GM21737 (cell line): ENCODE data around the gene PTPDC1.

Experiments used
- ATAC-seq: cut with Tn5 transposase; IDR thresholded peaks from one replicate; pipeline ENCODE4 v1.9.1; 2021; ENCODE audit warnings: mild to moderate bottlenecking, moderate library complexity; ENCODE audit not compliant: unreplicated experiment

PTPDC1 gene, protein sequence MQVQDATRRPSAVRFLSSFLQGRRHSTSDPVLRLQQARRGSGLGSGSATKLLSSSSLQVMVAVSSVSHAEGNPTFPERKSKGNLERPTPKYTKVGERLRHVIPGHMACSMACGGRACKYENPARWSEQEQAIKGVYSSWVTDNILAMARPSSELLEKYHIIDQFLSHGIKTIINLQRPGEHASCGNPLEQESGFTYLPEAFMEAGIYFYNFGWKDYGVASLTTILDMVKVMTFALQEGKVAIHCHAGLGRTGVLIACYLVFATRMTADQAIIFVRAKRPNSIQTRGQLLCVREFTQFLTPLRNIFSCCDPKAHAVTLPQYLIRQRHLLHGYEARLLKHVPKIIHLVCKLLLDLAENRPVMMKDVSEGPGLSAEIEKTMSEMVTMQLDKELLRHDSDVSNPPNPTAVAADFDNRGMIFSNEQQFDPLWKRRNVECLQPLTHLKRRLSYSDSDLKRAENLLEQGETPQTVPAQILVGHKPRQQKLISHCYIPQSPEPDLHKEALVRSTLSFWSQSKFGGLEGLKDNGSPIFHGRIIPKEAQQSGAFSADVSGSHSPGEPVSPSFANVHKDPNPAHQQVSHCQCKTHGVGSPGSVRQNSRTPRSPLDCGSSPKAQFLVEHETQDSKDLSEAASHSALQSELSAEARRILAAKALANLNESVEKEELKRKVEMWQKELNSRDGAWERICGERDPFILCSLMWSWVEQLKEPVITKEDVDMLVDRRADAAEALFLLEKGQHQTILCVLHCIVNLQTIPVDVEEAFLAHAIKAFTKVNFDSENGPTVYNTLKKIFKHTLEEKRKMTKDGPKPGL

GRCh38 chr9:94084314-94084713 is at the start of gene PTPDC1:
Gene PTPDC1, plus strand, starts transcription at chr9:94084464. Its CDS starts 67 bp downstream, at chr9:94084531.
- no peak for ATAC-seq

GRCh38 chr9:94034511-94034910 is 49.8 kb upstream of the PTPDC1 start:
- ATAC-seq: no peak

DNA sequence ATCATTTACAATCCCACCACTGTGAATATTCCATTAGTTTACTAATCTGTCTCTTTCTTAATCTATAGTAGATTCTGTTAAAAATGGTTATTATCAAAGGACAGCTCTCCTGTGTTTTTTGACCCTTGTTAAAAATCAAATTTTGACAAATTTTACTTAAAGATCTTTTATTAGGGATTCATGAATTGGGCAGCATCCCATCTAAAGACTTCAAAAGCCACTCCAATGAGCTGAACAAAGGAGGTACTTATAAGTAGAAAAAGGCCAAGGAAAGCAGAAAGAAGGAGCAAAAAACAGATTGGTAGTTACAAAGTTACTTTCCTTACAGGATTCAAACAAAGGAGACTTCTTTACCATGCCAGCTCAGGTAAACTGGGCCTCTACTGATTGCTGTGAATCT is 44.5 kb upstream of the PTPDC1 start:
- ATAC-seq: no peak

DNA sequence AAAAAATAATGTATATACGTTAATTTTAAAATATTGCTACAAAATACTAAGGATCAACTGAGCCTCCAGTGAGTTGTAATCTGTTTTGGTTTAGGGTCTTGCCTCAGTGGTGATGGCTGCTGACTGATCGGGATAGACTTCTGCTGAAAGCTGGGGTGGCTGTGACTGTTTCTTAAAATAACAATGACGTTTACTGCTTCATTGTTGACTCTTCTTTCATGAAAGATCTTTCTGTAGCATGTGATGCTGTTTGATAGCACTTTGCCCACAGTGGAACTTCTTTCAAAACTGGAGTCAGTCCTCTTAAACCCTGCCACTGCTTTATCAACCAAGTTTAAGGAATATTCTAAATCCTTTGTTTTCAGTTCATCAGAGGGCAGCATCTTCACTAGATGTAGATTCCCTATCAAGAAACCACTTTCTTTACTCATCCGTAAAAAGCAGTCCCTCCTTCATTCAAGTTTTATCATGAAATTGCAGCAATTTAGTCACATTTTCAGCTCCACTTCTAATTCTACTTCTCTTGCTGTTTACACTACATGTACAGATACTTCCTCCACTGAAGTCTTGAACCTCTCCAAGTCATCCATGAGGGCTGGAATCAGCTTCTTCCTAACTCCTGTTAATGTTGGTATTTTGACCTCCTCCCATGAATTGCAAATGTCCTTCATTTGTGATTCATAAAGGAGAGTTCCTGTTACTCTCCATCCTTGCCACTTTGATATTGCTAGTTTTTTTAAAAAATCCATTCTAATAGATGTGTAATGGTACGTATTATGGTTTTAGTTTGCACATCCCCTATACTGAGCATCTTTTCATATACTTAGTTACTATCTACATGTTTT is 41.5 kb upstream of the PTPDC1 start:
- ATAC-seq: no peak

- ATAC-seq: no peak
These were observed 29.5 kb upstream of the PTPDC1 start for GRCh38 chr9:94054716-94055115.

GRCh38 chr9:94056442-94056974 is 27.8 kb upstream of the PTPDC1 start:
- ATAC-seq: no peak

DNA sequence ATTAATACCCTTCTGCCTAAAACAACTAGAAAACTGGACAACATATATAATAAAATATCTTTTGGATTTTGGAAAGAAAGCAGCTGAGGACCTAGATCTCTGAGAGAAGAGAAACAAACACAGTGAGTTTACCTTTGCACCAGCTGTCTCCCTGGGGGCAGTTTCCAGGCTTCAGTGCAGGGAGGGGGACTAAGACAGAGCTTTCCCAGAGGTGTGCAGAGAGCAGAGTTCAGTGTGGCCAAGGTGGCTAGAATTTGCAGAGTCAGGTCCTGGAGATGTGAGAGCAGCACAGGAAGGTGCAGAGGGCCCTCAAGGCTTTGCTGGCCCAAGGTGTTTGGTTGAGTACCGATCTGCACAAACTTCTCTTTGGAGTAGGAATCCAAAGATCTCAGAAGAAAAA is 26.3 kb upstream of the PTPDC1 start:
- no peak for ATAC-seq

DNA sequence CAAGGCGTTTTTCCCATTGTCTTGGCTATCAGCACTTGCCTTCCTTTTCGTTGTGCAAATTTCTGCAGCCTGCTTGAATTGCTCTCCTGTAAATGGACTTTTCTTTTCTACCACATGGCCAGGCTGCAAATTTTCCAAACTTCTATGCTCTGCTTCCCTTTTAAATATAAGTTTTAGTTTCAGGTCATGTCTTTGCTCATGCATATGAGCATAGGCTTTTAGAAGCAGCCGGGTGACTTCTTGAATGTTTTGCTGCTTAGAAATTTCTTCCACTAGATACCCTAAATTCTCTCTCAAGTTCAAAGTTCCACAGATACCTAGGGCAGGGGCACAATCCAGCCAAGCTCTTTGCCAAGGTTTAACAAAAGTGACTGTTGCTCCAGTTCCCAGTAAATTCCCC is 22.4 kb upstream of the PTPDC1 start:
- no peak for ATAC-seq

GRCh38 chr9:94065535-94065961 is 18.7 kb upstream of the PTPDC1 start:
- no peak for ATAC-seq

GRCh38 chr9:94068257-94068656 is 16.0 kb upstream of the PTPDC1 start:
- no peak for ATAC-seq

- ATAC-seq: no peak
These were observed 7.7 kb upstream of the PTPDC1 start for GRCh38 chr9:94076557-94076956.

GRCh38 chr9:94078086-94078485 is 6.2 kb upstream of the PTPDC1 start:
- ATAC-seq: no peak

- no peak for ATAC-seq
These were observed 5.0 kb upstream of the PTPDC1 start for GRCh38 chr9:94079236-94079635.

GRCh38 chr9:94080249-94080648 is 4.0 kb upstream of the PTPDC1 start:
- no peak for ATAC-seq

DNA sequence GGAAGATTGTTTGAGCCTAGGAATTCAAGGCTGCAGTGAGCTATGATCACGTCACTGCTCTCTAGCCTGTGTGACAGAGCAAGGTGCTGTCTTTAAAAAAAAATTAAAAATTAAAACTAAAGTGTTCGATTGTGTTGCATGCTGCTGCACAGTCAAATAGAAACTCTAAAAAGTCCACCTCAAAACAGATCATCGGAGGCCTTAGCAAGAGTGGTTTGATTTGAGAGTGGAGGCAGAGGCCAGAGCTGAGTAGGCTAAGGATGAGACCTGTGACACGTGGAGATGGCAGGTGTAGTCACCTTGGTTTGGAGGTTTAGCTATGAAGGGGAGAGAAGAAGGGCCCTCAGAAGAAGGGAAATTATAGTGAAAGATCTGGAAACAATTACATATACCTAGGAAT is 2.8 kb upstream of the PTPDC1 start:
- ATAC-seq: no peak

- ATAC-seq: no peak
These were observed 2.3 kb upstream of the PTPDC1 start for GRCh38 chr9:94081864-94082463.

- no peak for ATAC-seq
These were observed 1.7 kb upstream of the PTPDC1 start for GRCh38 chr9:94082553-94082952.

GRCh38 chr9:94082956-94083355 is 1.3 kb upstream of the PTPDC1 start:
- ATAC-seq: no peak

DNA sequence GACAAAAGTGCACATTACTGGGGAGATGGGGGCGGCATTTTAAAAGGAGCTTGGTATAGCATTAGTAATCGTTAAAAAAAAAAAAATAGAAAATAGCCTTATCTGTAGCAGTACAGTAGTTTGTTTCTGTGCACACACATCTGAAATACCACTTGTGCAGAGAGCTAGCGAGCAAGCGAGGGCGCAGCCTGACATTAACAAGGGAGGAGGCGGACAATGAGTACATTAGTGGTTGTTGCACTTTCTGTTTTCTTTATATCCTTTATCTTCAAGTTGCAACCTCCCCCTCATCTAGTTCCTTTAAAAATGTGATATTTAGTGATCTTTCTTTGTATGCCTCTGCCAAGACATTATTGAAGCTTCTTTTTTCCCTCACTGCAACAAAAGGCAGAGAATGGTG is 880 bp upstream of the PTPDC1 start:
- ATAC-seq: no peak

DNA sequence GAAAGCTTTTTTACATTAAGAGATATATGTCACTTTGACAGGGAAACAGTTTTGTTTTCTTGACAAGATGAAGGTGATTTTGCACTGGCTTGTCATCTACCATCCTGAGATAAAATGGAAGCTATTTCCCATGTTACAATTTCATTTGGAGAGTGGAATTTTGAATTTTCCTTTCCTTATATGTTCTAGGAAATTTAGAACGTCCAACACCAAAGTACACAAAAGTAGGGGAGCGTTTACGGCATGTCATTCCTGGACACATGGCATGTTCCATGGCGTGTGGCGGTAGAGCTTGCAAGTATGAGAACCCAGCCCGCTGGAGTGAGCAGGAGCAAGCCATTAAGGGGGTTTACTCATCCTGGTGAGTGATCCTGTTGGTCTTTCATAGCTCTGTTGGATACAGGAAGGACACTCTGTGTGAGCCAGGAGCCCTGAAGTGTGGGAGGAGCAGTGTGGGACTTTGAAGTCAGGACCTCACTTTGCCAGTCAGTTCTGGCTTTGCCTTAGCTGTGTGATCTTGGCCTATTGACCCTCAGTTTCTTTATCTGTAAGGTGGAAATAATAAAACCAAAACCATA is 887 bp downstream of the PTPDC1 start:
- no peak for ATAC-seq
